ENCODE results near the gene SHTN1.

SHTN1 gene

GRCh38 chr10:116907245-116907987 lies 97.6 kb downstream of the SHTN1 start:
- H3K36me3 ChIP-seq (ENCODE audit: control insufficient read depth, low read length), result no peaks in the 10 kb centered on the region
- no peaks in the 10 kb centered on the region for H3K4me1 ChIP-seq (ENCODE audit: control insufficient read depth, low read length)
- H3K4me2 ChIP-seq (ENCODE audit: low read length), result no peak overlapping the region
- H4K20me1 ChIP-seq (ENCODE audit: control insufficient read depth, insufficient read depth, low read depth, low read length), result no peaks in the 10 kb centered on the region
- no peak overlapping the region for H3K4me3 ChIP-seq (ENCODE audit: low read length)
- no peaks in the 10 kb centered on the region for H3K79me2 ChIP-seq (ENCODE audit: control insufficient read depth, low read length)
- no peak for TF ChIP-seq EZH2phosphoT487 (IDR thresholded peaks at IDR 0.05; ENCODE audit: borderline replicate concordance, low read length)
- no peak for TF ChIP-seq CTCF (IDR thresholded peaks at IDR 0.05; ENCODE audit: low read depth, low read length, poor library complexity, severe bottlenecking)
- no peaks in the 10 kb centered on the region for H3F3A ChIP-seq (ENCODE audit: control insufficient read depth, insufficient read depth)
- H3K27me3 ChIP-seq (ENCODE audit: control insufficient read depth, low read length), result 0 out of 2 replicates have a peak, but pooled peaks cover 3% of the 10 kb centered on the region
- H3K9me3 ChIP-seq (ENCODE audit: control insufficient read depth, insufficient read depth, low read length), result no peaks in the 10 kb centered on the region
- no peaks in the 10 kb centered on the region for H3K9me2 ChIP-seq (replicated peaks; ENCODE audit: control insufficient read depth, low read length)
- H3K27ac ChIP-seq (ENCODE audit: low read depth, low read length), result no peak overlapping the region

GRCh38 chr10:116905845-116906210 lies 99.2 kb downstream of the SHTN1 start:
- Histone ChIP-seq H3K27me3 (ENCODE audit: control insufficient read depth, low read length) (0 out of 2 replicates have a peak, but pooled peaks cover 3% of the 10 kb centered on the region), H3K79me2 (ENCODE audit: control insufficient read depth, low read length) (no peaks in the 10 kb centered on the region), H3K4me1 (ENCODE audit: control insufficient read depth, low read length) (no peaks in the 10 kb centered on the region), H3K9me3 (ENCODE audit: control insufficient read depth, insufficient read depth, low read length) (no peaks in the 10 kb centered on the region), H3K27ac (ENCODE audit: low read depth, low read length) (no peak overlapping the region), H3F3A (ENCODE audit: control insufficient read depth, insufficient read depth) (no peaks in the 10 kb centered on the region), H3K9me2 (replicated peaks; ENCODE audit: control insufficient read depth, low read length) (no peaks in the 10 kb centered on the region), H3K4me3 (ENCODE audit: low read length) (no peak overlapping the region), H3K4me2 (ENCODE audit: low read length) (no peak overlapping the region), H4K20me1 (ENCODE audit: control insufficient read depth, insufficient read depth, low read depth, low read length) (no peaks in the 10 kb centered on the region), H3K36me3 (ENCODE audit: control insufficient read depth, low read length) (no peaks in the 10 kb centered on the region)
- TF ChIP-seq CTCF (IDR thresholded peaks at IDR 0.05; ENCODE audit: low read depth, low read length, poor library complexity, severe bottlenecking), result no peak

DNA sequence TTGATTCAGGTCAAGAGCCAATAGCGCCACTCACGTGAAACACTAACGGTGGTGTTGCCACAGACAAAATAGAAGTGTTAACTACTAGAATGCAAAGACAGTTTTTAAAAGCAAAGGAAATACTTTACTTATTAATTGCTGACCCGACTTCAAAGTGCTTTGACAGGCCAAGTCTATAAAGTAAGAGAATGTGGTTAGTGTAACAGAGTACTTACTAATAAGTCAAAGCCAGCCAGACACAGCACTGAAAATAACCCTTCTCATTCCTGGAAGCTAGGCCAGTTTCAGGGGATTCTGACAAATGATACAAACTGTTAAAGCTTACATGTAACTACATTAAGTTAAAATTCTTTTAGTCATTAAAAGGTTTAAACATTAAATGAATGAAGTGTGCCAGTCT lies 105.4 kb downstream of the SHTN1 start:
- Histone ChIP-seq H3K4me2 (ENCODE audit: low read length) (no peak overlapping the region), H3K36me3 (ENCODE audit: control insufficient read depth, low read length) (no peaks in the 10 kb centered on the region), H3K27me3 (ENCODE audit: control insufficient read depth, low read length) (no peaks in the 10 kb centered on the region), H3K4me3 (ENCODE audit: low read length) (no peak overlapping the region), H3K4me1 (ENCODE audit: control insufficient read depth, low read length) (peaks cover under 1% of the 10 kb centered on the region; the same call in 1 of the 2 replicates), H3K9me2 (replicated peaks; ENCODE audit: control insufficient read depth, low read length) (no peaks in the 10 kb centered on the region), H4K20me1 (ENCODE audit: control insufficient read depth, insufficient read depth, low read depth, low read length) (no peaks in the 10 kb centered on the region), H3K9me3 (ENCODE audit: control insufficient read depth, insufficient read depth, low read length) (no peaks in the 10 kb centered on the region), H3K27ac (ENCODE audit: low read depth, low read length) (no peak overlapping the region), H3F3A (ENCODE audit: control insufficient read depth, insufficient read depth) (no peaks in the 10 kb centered on the region), H3K79me2 (ENCODE audit: control insufficient read depth, low read length) (no peaks in the 10 kb centered on the region)
- TF ChIP-seq CTCF (IDR thresholded peaks at IDR 0.05; ENCODE audit: low read depth, low read length, poor library complexity, severe bottlenecking) (no peak), EZH2phosphoT487 (IDR thresholded peaks at IDR 0.05; ENCODE audit: borderline replicate concordance, low read length) (no peak)

Data from DOHH2 (cell line).